GM18499 (cell line): ENCODE data around the gene SH3GLB1.

Experiments used
- ATAC-seq: cut with Tn5 transposase; IDR thresholded peaks from one replicate; pipeline ENCODE4 v1.9.1; 2021; ENCODE audit warnings: moderate number of reproducible peaks; ENCODE audit not compliant: insufficient read depth, unreplicated experiment

Gene SH3GLB1

DNA sequence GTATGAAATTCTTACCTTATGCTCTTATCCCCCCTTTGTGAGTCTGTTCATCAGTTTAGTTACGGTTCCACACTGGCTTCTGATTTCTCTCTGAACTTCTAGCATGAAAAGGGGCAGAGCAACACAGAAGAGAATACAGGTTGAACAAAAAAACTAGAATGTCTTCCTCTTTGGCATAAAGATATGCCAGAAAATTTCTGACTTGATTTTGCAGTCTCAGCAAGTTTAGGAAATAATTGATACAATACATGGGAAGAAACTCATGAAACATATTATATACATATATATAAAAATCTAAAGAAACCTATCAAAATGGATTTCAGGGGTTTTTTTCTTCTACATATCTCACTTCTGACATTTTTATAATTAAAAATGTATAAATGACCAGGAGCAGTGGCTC, 27.0 kb downstream of the SH3GLB1 start:
- ATAC-seq = no peak

DNA sequence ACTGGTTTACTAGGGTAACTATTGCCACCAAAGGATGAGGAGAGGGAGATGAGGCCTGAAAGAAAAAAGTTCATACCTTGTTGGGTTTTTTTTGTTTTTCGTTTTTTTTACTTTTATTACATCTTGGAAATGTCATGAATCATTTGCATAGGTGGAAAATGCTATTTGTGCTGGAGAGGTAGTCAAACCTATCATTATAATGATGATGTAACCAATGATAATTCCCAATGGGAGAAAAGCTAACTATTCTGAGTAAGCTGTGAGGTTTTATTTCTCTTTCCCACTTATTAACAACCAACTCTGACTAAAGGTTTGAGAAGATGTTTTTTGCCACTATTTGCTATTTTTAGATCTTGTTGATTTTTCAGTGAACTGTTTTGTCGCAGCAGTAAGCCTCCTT, 29.0 kb downstream of the SH3GLB1 start:
- no peak for ATAC-seq

DNA sequence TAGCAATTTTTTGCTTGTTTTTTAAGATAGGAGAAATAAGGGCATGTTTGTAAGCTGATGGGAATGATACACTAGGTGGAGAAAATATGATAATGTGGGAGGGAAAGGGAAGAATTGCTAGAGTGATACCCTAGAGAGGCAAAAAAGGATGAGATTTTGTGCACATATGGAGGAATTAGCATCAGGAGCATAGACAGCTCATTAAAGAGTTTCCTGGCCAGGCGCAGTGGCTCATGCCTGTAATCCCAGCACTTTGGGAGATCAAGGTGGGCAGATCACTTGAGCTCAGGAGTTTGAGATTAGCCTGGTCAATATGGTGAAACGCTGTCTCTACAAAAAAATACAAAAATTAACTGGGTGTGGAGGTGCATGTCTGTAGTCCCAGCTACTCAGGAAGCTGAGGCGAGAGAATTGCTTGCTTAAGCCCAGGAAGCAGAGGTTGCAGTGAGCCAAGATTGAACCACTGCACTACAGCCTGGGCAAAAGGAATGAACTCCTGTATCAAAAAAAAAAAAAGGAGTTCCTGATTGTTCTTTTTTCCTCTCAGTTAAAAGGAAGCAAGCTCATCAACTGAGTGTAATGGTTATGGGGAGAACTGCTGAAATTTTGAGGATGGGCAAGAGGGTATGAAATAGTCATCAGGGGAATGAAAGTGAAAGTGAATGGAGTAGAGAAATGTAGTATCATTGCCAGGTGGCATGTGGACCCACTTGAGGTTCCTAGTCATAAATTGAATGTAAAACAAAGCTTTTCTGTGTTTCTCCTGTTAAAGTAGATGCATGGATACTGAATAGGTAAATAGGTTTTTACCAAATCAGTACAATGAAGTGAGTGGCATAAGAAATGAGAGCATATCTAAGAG, 35.5 kb downstream of the SH3GLB1 start:
- ATAC-seq = no peak

DNA sequence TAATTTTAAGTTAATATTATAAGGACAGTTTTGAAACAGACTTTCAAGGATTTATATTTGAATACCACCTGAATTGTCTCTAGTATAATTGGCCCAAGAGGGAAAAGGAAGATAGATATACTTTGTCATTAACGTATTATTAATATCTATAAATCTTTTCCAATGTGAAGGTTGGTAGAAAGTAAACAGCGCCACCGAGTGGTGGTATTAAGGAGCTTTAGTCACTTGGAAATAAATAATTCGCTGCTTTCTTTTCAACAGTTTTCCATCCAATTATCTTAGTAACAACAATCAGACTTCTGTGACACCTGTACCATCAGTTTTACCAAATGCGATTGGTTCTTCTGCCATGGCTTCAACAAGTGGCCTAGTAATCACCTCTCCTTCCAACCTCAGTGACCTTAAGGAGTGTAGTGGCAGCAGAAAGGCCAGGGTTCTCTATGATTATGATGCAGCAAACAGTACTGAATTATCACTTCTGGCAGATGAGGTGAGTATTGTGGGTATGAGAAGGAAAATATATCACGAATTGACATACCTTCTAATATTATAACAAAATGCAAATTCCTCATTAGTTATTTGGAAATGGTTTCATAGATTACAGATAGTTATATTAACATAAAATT, 37.7 kb downstream of the SH3GLB1 start:
- no peak for ATAC-seq

DNA sequence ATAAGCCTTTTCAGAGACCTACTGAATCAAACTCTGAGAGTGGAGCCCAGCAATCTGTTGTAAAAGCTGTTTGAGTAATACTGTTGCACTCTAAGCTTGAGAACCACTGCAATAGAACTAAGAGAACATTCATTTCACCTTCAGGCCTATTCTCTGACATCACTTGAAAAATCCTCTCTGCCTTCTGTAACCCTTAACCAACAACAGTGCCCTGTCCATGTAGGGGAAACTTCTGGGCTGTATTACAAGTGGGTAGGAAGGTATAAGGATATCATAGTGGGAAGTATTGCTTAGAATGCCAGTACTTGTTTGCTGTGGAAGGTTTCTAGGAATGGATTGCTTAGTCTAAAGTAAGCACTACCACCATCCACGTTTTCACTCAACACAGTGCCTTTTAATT, 42.9 kb downstream of the SH3GLB1 start:
- no peak for ATAC-seq

DNA sequence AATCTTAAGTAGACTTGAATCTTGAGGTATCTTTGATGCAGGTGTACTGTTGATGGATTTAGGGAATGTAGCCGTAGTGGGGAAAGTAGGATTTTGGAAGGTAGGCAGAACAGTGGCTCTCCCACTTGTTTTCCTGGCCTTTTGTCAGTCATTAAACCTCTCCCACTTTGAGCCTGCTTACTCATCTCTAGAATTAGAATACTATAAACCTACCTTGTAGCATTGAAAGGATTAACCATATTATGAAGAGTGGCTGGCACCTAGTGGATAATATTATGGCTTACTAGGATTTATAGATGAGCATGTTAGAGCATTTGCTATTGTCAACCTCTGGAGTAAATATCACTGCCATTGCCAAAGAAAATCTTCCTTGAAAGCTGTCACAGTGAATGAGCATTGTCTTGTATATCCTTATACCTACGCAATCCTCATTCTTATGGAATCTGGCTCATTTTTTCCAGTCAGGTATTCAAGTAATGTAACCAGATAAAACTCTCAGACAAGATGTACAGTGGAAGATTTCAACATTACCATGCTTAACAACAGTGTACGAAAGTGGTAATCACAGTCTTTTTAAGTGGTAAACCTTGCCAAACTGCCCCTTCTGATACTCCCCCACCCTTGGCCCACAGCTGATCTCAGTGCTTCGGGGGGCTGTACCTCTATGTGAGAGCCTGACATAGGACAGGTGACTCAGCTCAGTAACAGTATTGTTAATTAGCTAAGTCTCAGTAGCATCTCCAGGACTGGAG, 44.4 kb downstream of the SH3GLB1 start:
- no peak for ATAC-seq

DNA sequence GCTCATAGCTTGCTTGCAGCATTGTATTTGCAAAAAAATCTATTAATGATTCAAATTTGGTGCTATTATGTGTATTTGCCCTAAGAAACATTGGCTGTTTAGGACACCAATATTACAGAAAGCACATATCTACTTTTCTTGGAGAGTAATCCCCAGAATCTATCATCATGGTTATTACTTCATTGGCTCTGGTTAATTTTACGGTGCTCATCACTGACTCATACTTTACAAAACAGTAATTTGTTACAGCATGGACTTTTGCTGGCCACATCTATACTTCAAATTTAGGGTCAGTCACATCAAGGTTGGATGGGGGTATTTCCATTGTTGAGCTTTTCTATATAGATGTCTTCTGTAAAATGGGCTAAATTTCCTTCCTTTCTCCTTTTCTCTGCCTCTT, 45.7 kb downstream of the SH3GLB1 start:
- ATAC-seq = no peak

DNA sequence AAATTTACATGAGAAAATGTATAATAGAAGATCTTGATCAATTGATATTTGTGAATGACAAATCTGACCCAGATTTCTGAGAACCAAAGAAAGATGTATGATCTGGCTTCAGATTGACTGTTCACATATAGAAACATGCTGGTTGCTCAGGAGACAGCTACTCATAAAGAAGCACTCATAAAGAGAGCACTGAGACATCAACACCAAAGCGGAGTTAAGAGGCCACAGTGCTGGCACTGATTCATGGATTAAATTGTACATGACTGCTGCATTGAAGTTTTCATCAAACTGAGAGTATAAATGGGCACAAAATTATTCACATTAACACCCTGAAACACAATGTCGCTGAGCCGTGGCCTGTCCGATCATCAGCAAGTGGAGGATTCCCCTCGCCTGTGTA, 46.2 kb downstream of the SH3GLB1 start:
- ATAC-seq = no peak

DNA sequence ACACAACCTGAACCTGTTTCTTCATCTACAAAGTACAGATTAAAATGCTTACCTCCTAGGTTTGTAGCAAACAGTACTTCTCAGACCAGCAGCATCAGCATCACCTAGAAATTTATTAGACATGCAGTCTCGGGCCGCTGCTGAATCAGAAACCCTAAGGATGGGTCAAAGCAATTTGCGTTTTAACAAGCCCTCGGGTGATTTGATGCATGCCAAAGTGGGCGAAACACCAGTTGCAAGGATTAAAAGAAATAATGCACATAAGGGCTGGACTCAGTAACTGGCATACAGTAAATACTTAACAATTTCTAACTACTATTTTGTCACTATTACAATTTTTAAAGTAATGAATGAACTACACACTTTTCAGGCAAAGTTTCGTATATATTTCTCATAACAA, 47.5 kb downstream of the SH3GLB1 start:
- ATAC-seq = no peak

DNA sequence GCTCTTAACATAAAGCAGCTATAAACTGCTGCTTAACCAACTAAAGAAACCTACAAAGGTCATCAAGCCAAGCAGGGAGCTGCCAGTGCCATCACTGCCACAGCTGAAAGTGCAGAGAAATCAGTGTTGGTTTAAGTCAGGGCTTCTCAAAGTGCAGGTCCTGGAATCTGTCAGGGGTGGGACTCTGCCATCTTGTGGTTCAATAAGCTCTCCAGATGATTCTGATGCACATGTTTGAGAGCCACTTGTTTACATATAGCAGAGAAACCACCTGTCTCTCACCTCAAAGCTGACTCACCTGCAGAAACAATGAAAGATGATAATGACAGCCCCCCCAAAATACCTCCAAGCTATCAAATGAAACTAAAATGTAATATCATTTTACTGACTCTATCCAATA, 49.3 kb downstream of the SH3GLB1 start:
- no peak for ATAC-seq

DNA sequence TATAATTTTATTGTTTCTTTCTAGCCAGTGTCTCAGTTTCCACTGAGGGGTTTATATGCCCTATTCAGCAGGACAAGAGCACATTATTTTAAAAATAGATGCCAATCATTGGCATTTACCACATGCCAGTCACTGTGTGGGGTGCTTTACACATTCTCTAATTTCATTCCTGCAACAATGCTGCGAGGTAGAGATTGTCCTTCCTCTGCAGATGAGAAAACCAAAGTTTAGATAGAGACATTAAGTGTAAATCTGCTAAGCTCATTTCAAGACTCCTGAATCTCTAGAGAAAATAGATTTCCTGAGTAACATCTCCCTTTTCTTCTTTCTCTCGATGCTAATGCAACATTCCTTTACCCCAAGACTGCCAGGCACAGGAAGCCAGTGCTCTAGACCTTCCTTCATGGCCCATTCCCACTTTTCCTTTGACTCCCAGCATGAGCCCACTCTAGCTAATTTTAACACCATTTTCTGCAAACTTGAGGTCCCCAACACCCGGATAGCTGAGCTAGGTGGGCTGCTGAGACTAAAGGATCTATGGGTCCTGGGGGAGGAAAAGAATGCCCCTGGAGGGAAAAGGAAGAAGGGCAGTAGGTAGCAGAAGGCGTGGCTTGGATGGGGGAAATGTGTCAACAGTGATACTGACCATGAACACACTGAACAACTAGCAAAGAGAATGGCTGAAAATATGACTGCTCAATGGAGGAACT, 50.0 kb downstream of the SH3GLB1 start:
- ATAC-seq = no peak

DNA sequence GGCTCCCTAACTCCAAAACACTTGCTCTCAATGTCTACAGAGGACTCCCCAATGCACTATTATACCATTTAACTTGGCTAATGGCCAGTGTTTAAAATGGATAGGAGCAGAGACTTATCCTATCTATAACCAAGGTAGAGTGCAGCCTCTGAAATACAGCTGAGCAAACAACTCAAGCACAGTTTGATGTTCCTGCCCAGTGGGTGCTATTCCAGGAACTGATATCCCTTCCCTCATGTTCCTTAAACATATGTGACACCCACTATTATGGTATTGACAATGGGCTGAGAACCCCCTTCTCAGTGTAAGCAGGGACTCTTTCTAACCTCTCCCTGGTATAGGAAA, 51.7 kb downstream of the SH3GLB1 start:
- ATAC-seq = no peak

DNA sequence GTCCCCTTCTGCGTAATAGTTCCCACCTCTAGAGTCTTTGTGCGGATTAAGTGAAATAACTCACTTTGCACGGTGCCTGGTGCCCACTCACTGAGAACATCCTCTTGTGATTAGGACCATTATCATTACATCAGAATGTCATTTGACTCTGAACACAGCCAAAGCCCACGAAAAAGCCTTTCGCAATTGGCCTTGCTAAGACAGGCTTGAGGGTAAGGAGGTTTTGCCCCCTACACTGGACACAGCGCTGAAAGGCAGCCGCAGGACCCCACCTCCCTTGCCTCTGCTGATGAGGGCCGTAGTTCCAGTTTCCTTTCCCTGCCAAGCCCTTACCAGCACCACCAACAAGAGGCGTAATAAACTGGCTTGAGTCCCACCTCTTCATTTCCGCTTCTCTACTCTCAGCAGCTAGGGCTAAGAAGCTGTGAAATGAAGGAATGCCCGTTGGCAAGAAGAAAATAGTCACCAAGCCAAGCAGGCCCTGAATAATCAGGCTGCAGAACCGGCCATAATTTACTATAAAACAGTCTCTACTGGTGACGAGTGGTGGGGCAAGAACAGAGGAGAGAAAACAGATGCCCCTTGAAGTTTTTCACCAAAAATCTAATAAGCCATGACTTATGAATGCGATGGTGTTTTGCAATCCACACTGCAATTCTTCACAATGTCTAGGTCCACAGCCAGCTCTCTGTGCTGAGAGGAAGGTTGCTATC, 53.1 kb downstream of the SH3GLB1 start:
- ATAC-seq = no peak

DNA sequence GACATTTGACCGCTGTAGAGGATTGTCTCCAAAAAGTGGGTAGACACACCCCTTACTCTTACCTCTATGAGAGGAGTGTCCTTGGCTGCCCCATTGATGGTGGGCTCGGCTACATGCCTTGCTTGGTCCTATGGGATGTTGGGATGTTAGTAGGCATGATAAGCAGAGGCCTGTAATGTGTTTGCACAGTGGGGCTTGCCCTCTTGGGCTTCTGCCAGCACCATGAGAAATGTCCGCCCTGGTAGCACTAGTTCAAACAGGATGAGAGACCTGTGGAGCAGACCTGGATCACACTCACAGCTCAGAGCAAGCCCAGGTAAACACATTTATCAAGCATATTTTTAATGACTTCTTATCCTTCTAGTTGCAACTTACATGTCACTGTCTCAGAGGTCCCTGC, 54.2 kb downstream of the SH3GLB1 start:
- ATAC-seq = no peak

DNA sequence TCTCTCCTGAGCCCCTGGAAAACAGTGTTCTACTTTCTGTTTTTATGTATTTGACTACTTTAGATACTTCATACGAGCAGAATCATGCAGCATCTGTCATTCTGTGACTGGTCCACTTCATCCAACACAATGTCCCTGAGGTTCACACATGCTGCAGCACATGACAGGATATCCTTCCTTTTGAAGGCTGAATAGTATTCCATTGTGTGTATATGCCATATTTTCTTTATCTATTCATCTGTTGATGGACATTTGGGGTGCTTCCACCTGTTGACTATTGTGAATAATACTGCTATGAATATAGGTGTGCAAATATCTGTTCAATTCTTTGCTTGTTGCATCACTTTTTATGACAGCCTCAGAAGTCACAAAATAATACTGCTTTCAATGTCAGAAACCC, 55.8 kb downstream of the SH3GLB1 start:
- no peak for ATAC-seq

DNA sequence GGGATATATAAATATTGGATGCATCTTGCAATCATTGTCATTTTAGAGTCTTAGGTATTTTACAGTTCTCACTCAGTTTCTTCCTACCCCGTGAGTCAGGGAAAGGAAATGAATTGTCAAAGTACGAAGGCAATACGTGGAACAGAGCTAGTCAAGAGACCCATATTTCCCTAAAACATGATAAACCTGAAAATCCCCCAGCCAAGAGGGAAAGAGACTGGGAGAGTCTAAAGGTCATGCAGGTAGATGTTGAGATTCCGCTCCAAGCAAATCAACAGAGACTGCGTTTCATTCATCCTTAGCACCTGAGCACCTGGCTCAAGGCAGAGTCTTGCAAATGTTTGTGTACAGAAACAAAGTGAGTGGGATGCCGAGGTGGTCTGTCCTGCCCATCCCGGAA, 58.0 kb downstream of the SH3GLB1 start:
- ATAC-seq = no peak

DNA sequence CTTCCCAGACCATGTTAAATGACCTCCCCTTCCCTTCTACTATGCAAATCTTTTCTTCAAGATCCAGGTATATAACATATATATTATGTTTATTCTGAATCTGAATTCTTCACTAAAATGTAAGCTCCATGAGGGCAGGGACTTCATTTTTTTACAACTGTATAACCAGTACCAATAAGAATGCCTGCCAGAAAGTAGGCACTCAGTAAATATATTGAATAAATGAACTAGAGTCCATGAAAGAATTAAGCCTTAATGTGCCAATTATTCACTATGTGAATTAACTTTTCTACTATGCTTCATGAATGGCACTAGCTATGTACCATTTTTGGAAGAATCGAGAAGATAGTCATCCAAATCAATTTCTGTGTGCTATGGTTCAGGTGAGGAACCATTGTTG, 60.1 kb downstream of the SH3GLB1 start:
- no peak for ATAC-seq

DNA sequence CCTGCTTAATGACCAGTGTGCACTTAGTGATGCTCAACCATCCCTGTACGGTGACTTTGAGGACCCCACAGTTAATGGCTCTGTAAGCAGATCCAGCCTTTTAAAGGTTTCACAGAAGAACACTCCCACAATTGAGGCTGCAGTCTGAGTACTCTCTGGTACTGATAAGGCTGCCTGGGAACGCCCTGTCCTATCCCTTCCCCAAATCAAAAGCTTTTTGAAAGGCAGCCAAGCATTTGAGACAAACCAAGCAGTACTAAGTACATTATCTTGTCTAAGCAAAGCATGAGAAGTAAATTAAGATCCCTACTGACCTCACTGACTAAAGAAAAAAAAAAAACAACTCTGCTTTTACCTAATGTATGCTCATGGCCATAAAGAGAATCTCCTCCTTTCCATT, 60.7 kb downstream of the SH3GLB1 start:
- no peak for ATAC-seq

DNA sequence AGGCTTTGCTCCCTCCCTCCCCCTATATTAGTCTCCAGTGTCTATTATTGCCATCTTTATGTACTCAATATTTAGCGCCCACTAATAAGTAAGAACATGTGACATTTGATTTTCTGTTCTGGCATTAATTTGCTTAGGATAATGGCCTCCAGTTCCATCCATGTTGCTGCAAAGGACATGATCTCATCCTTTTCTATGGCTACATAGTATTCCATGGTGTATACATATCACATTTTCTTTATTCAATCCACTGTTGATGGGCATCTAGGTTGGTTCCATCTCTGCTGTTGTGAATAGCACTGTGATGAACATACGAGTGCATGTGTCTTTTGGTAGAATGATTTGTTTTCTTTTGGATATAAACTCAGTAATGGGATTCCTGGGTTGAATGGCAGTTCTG, 61.3 kb downstream of the SH3GLB1 start:
- ATAC-seq = no peak

DNA sequence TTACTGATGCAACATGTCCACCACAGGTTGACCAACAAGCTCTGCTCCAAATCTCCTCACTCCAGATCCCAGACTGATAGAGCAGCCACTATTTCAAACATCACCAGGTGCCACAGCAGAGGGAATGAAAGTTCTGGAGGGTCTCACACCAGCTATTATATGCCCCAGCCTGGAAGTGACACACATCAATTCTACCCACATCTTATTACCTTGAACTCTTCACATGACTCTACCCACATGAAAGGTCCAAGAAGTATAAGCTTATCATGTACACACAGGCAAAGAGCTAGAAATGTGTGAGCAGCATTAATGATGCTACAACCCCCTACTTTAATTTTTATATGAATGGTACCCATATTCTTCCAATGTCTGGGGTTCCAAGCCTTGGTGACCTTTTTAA, 64.2 kb downstream of the SH3GLB1 start:
- ATAC-seq = no peak
